Measurements from ENCODE around the gene BASP1. TPM values are rescaled to one million over a fixed set of nuclear protein-coding genes. Genes with fewer than 3 reads are reported as not detected.
"Not testable (repeated sequence)": the region's sequence is repeated elsewhere in the genome, so short reads cannot be mapped to it uniquely, and the experiment has no call there.

The BASP1 gene
- total RNA-seq, 2 donors from 2014 or later = 0.48 to 1.3 TPM

GRCh38 chr5:17243287-17244063, 26.0 kb downstream of the BASP1 start:
- Mint-ChIP-seq H3K27ac (no peak overlapping the region), H3K4me1 (no peaks in the 10 kb centered on the region), H3K36me3 (ENCODE audit: low read depth) (no peaks in the 10 kb centered on the region), H3K4me3 (no peak overlapping the region), H3K27me3 (no peaks in the 10 kb centered on the region), H3K9me3 (no peaks in the 10 kb centered on the region)
- ATAC-seq (replicated peaks) = no peak

DNA sequence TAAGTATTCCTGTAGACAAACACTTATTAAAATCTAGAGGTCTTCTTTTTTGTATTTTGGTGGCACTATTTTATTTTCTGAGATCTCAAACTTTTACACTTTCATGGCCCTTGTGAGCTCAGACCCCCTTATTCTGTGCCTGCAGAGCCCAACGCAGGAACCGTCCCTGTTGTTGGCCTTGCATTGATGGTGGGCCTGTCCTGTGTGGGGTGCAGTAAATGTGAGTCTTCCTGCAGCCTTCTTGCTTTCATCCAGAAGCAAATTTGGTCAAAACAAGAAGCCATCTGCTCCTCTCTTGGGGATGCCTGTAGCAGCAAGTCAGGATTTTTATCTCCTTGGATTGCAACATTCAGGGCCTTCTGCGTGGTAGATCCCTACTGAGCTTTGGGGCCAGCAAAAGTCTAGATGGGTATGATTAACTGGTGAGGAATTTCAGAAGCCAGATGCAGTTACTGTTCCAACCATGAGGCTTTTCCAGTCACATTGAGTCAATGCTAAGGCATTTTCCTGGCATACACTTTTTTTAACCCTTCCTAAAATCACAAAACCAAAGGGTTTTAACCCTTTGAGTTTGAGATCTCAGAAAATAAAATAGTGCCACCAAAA, 31.7 kb downstream of the BASP1 start:
- H3K27ac Mint-ChIP-seq = no peak overlapping the region
- H3K4me1 Mint-ChIP-seq = no peaks in the 10 kb centered on the region
- no peak for ATAC-seq (replicated peaks)
- H3K27me3 Mint-ChIP-seq = no peaks in the 10 kb centered on the region
- H3K36me3 Mint-ChIP-seq (ENCODE audit: low read depth) = no peaks in the 10 kb centered on the region
- H3K9me3 Mint-ChIP-seq = no peaks in the 10 kb centered on the region
- H3K4me3 Mint-ChIP-seq = no peak overlapping the region

DNA sequence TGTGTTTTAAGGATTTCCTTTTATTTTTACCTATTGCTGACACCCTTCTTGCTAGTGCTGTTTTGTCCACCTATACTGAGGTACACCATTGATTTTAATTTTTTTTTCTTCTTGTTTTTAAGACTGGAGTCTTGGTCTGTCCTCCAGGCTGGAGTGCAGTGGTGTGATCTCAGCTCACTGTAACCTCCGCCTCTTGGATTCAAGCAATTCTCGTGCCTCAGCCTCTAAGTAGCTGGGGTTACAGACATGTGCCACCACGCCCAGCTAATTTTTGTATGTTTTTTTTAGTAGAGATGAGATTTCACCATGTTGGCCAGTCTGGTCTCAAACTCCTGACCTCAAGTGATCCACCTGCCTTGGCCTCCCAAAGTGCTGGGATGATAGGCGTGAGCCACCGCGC, 32.4 kb downstream of the BASP1 start:
- H3K36me3 Mint-ChIP-seq (ENCODE audit: low read depth); H3K4me3 Mint-ChIP-seq; H3K4me1 Mint-ChIP-seq; H3K27ac Mint-ChIP-seq; H3K27me3 Mint-ChIP-seq; H3K9me3 Mint-ChIP-seq; ATAC-seq (replicated peaks): not testable (repeated sequence)

DNA sequence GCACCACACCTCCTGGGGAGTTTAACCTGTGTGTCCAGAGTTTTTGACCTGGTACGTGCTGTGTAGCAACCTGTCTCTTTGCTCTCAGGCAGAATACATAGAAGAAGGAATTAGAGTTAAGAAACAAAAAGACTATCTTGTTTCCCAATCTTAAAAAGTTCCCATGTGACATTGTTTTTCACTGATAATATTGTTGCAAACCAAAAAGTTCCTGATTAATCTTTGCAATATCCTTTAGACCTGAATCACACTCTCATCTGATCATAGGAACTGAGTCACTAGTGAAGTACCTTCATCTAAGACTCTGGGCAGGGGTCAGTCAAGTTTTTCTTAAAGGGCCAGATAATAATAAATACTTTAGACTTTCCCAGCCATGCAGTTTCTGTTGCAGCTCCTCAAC, 35.1 kb downstream of the BASP1 start:
- Mint-ChIP-seq H3K27ac (no peak overlapping the region), H3K9me3 (no peaks in the 10 kb centered on the region), H3K4me3 (no peak overlapping the region), H3K36me3 (ENCODE audit: low read depth) (no peaks in the 10 kb centered on the region), H3K27me3 (no peaks in the 10 kb centered on the region), H3K4me1 (no peaks in the 10 kb centered on the region)
- ATAC-seq (replicated peaks) = no peak

GRCh38 chr5:17255471-17256021, 38.1 kb downstream of the BASP1 start:
- Mint-ChIP-seq H3K4me1 (no peaks in the 10 kb centered on the region), H3K27me3 (no peaks in the 10 kb centered on the region), H3K27ac (no peak overlapping the region), H3K36me3 (ENCODE audit: low read depth) (no peaks in the 10 kb centered on the region), H3K9me3 (no peaks in the 10 kb centered on the region), H3K4me3 (no peak overlapping the region)
- no peak for ATAC-seq (replicated peaks)

GRCh38 chr5:17256171-17256570, 38.7 kb downstream of the BASP1 start:
- Mint-ChIP-seq H3K27me3 (no peaks in the 10 kb centered on the region), H3K4me3 (no peak overlapping the region), H3K27ac (no peak overlapping the region), H3K9me3 (no peaks in the 10 kb centered on the region), H3K36me3 (ENCODE audit: low read depth) (no peaks in the 10 kb centered on the region), H3K4me1 (no peaks in the 10 kb centered on the region)
- no peak for ATAC-seq (replicated peaks)

DNA sequence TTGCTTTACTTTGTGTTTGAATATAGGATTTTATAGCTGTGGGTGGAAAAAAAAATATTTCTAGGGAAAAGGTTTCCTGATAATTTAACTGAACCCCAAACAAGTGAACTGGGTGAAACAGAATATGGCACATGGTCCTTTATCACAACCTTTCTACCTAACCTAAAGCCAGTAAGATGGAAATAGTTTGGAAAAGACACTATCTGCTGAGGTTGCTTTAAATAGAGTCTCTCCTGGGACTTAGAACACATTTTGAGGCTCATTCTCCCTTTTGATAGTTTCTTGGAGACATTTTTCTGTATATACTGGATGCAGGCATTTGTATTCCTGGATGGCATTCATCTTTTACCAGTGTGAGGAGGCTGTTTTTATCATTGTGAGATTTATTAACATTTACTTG, 39.4 kb downstream of the BASP1 start:
- Mint-ChIP-seq H3K4me1 (no peaks in the 10 kb centered on the region), H3K9me3 (peaks cover 3% of the 10 kb centered on the region), H3K36me3 (ENCODE audit: low read depth) (no peaks in the 10 kb centered on the region), H3K27ac (no peak overlapping the region), H3K27me3 (no peaks in the 10 kb centered on the region), H3K4me3 (no peak overlapping the region)
- ATAC-seq (replicated peaks) = no peak

DNA sequence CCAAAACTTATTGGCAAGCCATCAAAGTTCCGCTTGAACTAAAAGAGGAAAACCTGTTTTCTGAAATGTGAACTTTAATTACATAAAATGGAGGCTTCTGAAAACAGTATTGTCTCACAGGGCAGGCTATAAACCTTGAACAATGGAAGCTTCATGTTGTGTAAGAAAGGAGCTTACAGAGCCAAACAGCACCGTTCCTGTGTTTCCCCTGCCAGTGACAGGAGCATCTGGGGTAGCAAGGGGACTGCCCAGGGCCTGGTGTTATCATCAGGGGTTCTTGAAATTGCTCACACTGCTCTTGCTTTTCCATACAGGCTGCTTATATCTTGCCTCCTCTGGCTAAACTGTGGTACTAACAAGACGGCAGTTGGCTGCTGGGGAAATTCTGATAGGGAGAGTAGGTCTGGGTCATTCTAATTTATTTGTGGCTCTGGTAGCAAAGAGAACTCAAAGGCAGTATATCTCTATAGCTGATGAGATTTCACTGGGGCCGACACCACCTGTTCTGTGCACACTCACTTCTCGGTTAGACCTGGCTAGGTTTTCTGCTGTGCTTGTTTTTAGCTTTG, 40.4 kb downstream of the BASP1 start:
- Mint-ChIP-seq H3K4me3 (no peak overlapping the region), H3K36me3 (ENCODE audit: low read depth) (no peaks in the 10 kb centered on the region), H3K4me1 (no peaks in the 10 kb centered on the region), H3K27me3 (no peaks in the 10 kb centered on the region), H3K27ac (no peak overlapping the region), H3K9me3 (peaks cover 3% of the 10 kb centered on the region)
- peak; percentile 37 for ATAC-seq (replicated peaks)

DNA sequence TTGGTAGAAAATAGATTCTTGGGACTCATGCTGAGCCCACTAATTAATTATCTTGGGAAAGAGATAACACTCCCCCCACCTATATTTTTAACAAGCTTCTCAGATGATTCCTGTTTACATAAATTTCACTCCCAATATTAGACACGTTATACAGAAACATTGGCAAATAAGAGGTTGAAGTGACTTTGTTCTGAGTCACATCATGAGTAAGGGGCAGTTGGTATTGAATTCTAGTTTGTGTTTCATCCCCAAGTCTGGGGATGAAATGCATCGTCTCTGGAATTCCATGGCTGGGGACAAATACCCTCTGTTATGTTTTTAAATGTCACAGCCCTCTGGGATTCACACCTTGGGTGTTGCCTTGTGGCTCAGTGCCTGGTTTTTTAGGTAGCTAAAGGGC, 41.0 kb downstream of the BASP1 start:
- peaks cover 3% of the 10 kb centered on the region for H3K9me3 Mint-ChIP-seq
- H3K4me3 Mint-ChIP-seq = no peak overlapping the region
- no peak overlapping the region for H3K27ac Mint-ChIP-seq
- no peak for ATAC-seq (replicated peaks)
- H3K27me3 Mint-ChIP-seq = no peaks in the 10 kb centered on the region
- no peaks in the 10 kb centered on the region for H3K4me1 Mint-ChIP-seq
- H3K36me3 Mint-ChIP-seq (ENCODE audit: low read depth) = no peaks in the 10 kb centered on the region

- H3K27me3 Mint-ChIP-seq; H3K4me3 Mint-ChIP-seq; H3K9me3 Mint-ChIP-seq; H3K36me3 Mint-ChIP-seq (ENCODE audit: low read depth); H3K4me1 Mint-ChIP-seq; H3K27ac Mint-ChIP-seq; ATAC-seq (replicated peaks): not testable (repeated sequence)
These were observed 41.6 kb downstream of the BASP1 start for GRCh38 chr5:17259012-17259411.

DNA sequence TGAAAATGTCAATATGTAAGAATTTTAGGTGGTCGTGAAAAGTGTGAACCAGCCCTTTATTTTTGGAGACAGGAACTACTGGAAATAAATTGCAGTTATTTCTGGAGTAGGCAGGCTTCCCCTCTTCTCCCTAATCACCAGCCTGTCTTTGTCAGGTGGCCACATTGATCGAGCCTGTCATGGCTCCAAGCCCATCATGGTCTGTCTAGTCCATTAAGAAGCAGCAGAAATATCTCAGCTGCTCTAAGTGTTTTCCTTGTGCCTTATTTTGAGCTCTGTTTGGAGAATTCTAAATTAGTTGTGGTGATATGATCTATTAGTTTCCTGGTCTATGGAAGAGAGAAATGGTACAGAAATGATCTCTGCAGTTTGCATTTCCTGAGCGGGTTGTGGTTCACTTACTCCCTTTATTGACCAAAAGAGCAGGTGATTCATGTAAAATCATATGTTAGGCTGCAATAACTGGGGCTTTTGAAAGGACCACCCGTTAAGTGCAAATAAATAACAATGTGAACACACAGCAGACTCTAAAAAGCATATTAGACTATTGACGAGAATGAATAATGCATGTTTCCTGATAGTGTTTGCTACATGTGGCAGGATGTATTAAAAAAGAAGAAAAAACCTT, 42.3 kb downstream of the BASP1 start:
- no peaks in the 10 kb centered on the region for H3K36me3 Mint-ChIP-seq (ENCODE audit: low read depth)
- H3K4me1 Mint-ChIP-seq = no peaks in the 10 kb centered on the region
- no peak for ATAC-seq (replicated peaks)
- peaks cover 3% of the 10 kb centered on the region for H3K9me3 Mint-ChIP-seq
- H3K27me3 Mint-ChIP-seq = no peaks in the 10 kb centered on the region
- H3K4me3 Mint-ChIP-seq = no peak overlapping the region
- H3K27ac Mint-ChIP-seq = no peak overlapping the region

- no peak overlapping the region for H3K27ac Mint-ChIP-seq
- H3K4me3 Mint-ChIP-seq = no peak overlapping the region
- no peak for ATAC-seq (replicated peaks)
- H3K36me3 Mint-ChIP-seq (ENCODE audit: low read depth) = no peaks in the 10 kb centered on the region
- H3K4me1 Mint-ChIP-seq = no peaks in the 10 kb centered on the region
- H3K27me3 Mint-ChIP-seq = no peaks in the 10 kb centered on the region
- peaks cover 3% of the 10 kb centered on the region for H3K9me3 Mint-ChIP-seq
These were observed 43.1 kb downstream of the BASP1 start for GRCh38 chr5:17260549-17260948.

DNA sequence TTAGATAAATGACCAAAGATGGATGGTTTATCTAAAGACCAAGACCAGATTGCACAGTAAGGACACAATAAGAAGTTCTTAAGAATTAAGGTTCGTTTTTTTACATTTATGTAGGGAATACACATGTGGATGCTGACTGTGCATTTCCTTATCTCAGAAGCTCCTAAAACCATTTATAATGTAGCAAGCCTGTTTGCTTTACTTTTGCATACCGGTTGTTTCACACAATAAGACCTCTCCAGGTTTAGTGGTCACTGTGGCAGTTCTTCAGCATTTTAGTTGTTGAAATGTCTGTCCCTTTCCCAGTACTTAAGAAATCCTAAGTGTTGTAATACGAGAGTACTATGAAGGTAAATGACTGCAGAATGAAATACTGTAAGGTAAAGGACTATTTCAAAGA, 43.6 kb downstream of the BASP1 start:
- no peaks in the 10 kb centered on the region for H3K27me3 Mint-ChIP-seq
- ATAC-seq (replicated peaks) = no peak
- no peaks in the 10 kb centered on the region for H3K4me1 Mint-ChIP-seq
- peaks cover 3% of the 10 kb centered on the region for H3K9me3 Mint-ChIP-seq
- no peak overlapping the region for H3K4me3 Mint-ChIP-seq
- no peaks in the 10 kb centered on the region for H3K36me3 Mint-ChIP-seq (ENCODE audit: low read depth)
- no peak overlapping the region for H3K27ac Mint-ChIP-seq

GRCh38 chr5:17265041-17265440, 47.6 kb downstream of the BASP1 start:
- Mint-ChIP-seq H3K27me3 (no peaks in the 10 kb centered on the region), H3K9me3 (peaks cover 3% of the 10 kb centered on the region), H3K27ac (no peak overlapping the region), H3K4me1 (no peaks in the 10 kb centered on the region), H3K4me3 (no peak overlapping the region), H3K36me3 (ENCODE audit: low read depth) (no peaks in the 10 kb centered on the region)
- ATAC-seq (replicated peaks) = no peak

DNA sequence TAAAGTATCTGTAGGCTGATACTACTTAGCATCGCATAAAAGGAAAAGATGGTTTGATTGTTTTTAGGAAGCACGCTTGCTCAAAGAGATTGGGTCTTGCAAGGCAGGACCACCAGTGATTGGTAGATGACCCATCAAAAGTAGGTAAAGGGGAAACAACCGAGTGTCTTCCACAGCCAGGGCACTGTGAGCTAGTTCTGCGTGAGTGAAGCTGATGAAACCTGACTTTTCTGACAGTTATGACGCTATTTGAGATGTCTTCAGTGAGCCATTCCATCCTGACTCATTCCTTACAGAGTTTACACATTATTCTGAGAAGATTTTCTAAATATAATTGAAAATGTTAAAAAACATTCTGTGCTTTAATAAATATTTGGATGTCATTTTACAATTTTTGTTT, 49.7 kb downstream of the BASP1 start:
- H3K27me3 Mint-ChIP-seq = no peaks in the 10 kb centered on the region
- H3K9me3 Mint-ChIP-seq = no peaks in the 10 kb centered on the region
- no peak for ATAC-seq (replicated peaks)
- no peaks in the 10 kb centered on the region for H3K4me1 Mint-ChIP-seq
- H3K27ac Mint-ChIP-seq = no peak overlapping the region
- no peaks in the 10 kb centered on the region for H3K36me3 Mint-ChIP-seq (ENCODE audit: low read depth)
- H3K4me3 Mint-ChIP-seq = no peak overlapping the region
